ENCODE measurements around the gene TNRC6B. TPM values are rescaled to one million over a fixed set of nuclear protein-coding genes. Genes with fewer than 3 reads are reported as not detected.

TNRC6B gene
- total RNA-seq, result 10 to 100 TPM; 10.5 to 76.0 (median 37.2) TPM

- H3K9me3 ChIP-seq, result no peaks in the 10 kb centered on the region
- H3K36me3 ChIP-seq, result no peaks in the 10 kb centered on the region
- H3K4me3 ChIP-seq, result peak within 1 kb of the TSS; percentile 57 to 65
- DNase-seq, result peak; percentile 67 to 90
- H3K4me1 ChIP-seq, result peaks cover 0 to 11% of the 10 kb centered on the region in 2 donors
- intact Hi-C loops (cut with DNase I; ENCODE audit: low total_unique reads), result no loop called here
- TF ChIP-seq POLR2A (IDR thresholded peaks at IDR 0.05), result peak; percentile 92 to 94
- peak in 2 of 4 experiments; percentile 13 to 18 for TF ChIP-seq CTCF (IDR thresholded peaks at IDR 0.05)
- no peaks in the 10 kb centered on the region for H3K27me3 ChIP-seq
- H3K27ac ChIP-seq, result peak within 1 kb of the TSS; percentile 84 to 87
These were observed at the start of gene TNRC6B for GRCh38 chr22:40177738-40178416. TNRC6B (plus strand) TSS chr22:40177925; CDS start chr22:40178136, 211 bp downstream.

- no peaks in the 10 kb centered on the region for H3K4me1 ChIP-seq
- intact Hi-C loops (cut with DNase I; ENCODE audit: low total_unique reads), result no loop called here
These were observed 48.7 kb upstream of the TNRC6B start for GRCh38 chr22:40128989-40129388.

GRCh38 chr22:40137132-40137531 is 40.6 kb upstream of the TNRC6B start:
- intact Hi-C loops (cut with DNase I; ENCODE audit: low total_unique reads), result no loop called here
- H3K4me1 ChIP-seq, result no peaks in the 10 kb centered on the region
- H3K36me3 ChIP-seq, result no peaks in the 10 kb centered on the region
- no peak overlapping the region for H3K27ac ChIP-seq
- no peaks in the 10 kb centered on the region for H3K27me3 ChIP-seq
- no peaks in the 10 kb centered on the region for H3K9me3 ChIP-seq
- DNase-seq, result no peak
- TF ChIP-seq POLR2A (IDR thresholded peaks at IDR 0.05), result no peak
- TF ChIP-seq CTCF (IDR thresholded peaks at IDR 0.05), result no peak
- no peak overlapping the region for H3K4me3 ChIP-seq

More at GRCh38 chr22:40128989-40129388, 48.7 kb upstream of the TNRC6B start:
- H3K27ac ChIP-seq, result no peak overlapping the region
- no peaks in the 10 kb centered on the region for H3K27me3 ChIP-seq
- no peak for DNase-seq
- H3K4me3 ChIP-seq, result no peak overlapping the region
- TF ChIP-seq POLR2A (IDR thresholded peaks at IDR 0.05), result no peak
- no peak for TF ChIP-seq CTCF (IDR thresholded peaks at IDR 0.05)
- H3K9me3 ChIP-seq, result no peaks in the 10 kb centered on the region
- H3K36me3 ChIP-seq, result no peaks in the 10 kb centered on the region

GRCh38 chr22:40138866-40139265 is 38.9 kb upstream of the TNRC6B start:
- Histone ChIP-seq H3K27ac (no peak overlapping the region), H3K27me3 (no peaks in the 10 kb centered on the region), H3K4me1 (no peaks in the 10 kb centered on the region), H3K9me3 (no peaks in the 10 kb centered on the region), H3K36me3 (no peaks in the 10 kb centered on the region), H3K4me3 (no peak overlapping the region)
- DNase-seq, result no peak
- no peak for TF ChIP-seq CTCF (IDR thresholded peaks at IDR 0.05)
- TF ChIP-seq POLR2A (IDR thresholded peaks at IDR 0.05), result no peak
- intact Hi-C loops (cut with DNase I; ENCODE audit: low total_unique reads), result no loop called here

- intact Hi-C loops (cut with DNase I; ENCODE audit: low total_unique reads), result no loop called here
- no peak for TF ChIP-seq CTCF (IDR thresholded peaks at IDR 0.05)
- TF ChIP-seq POLR2A (IDR thresholded peaks at IDR 0.05), result no peak
- no peaks in the 10 kb centered on the region for H3K4me1 ChIP-seq
- H3K27ac ChIP-seq, result no peak overlapping the region
- H3K9me3 ChIP-seq, result no peaks in the 10 kb centered on the region
- no peaks in the 10 kb centered on the region for H3K36me3 ChIP-seq
- H3K4me3 ChIP-seq, result no peak overlapping the region
- no peak for DNase-seq
- H3K27me3 ChIP-seq, result no peaks in the 10 kb centered on the region
These were observed 30.1 kb upstream of the TNRC6B start for GRCh38 chr22:40147388-40148176.
